DOHH2 (cell line): ENCODE data around the gene AQP11.

Source experiments
- H3F3A ChIP-seq: fragments of 200-600 bp; sonication (generic), shearing (Covaris generic); 2 replicates; pipeline ENCODE4 v1.6.0; 2016; ENCODE audit warnings: antibody characterized with exemption, mild to moderate bottlenecking; ENCODE audit not compliant: control insufficient read depth, insufficient read depth
- H3K27ac ChIP-seq: fragments of 200-600 bp; sonication (generic); 2 replicates; pipeline ENCODE4 v1.5.1; 2014; ENCODE audit warnings: low read depth, mild to moderate bottlenecking, low read length, moderate library complexity
- H3K27me3 ChIP-seq: fragments of 200-600 bp; sonication (generic); 2 replicates; pipeline ENCODE4 v1.6.1; 2014; ENCODE audit warnings: mild to moderate bottlenecking, low read length, mixed read lengths; ENCODE audit not compliant: control insufficient read depth
- H3K36me3 ChIP-seq: fragments of 200-600 bp; sonication (generic); 2 replicates; pipeline ENCODE4 v1.6.1; 2014; ENCODE audit warnings: mild to moderate bottlenecking, low read length, moderate library complexity, mixed read lengths; ENCODE audit not compliant: control insufficient read depth
- H3K4me1 ChIP-seq: fragments of 200-600 bp; sonication (generic); 2 replicates; pipeline ENCODE4 v1.6.1; 2014; ENCODE audit warnings: mild to moderate bottlenecking, low read length, mixed read lengths; ENCODE audit not compliant: control insufficient read depth
- H3K4me2 ChIP-seq: fragments of 200-600 bp; sonication (generic); 2 replicates; pipeline ENCODE4 v1.6.0; 2014; ENCODE audit warnings: mild to moderate bottlenecking, low read length, moderate library complexity
- H3K4me3 ChIP-seq: fragments of 200-600 bp; sonication (generic); 2 replicates; pipeline ENCODE4 v1.5.1; 2014; ENCODE audit warnings: mild to moderate bottlenecking, low read length, mixed read lengths
- H3K79me2 ChIP-seq: fragments of 200-600 bp; sonication (generic); 2 replicates; pipeline ENCODE4 v1.6.1; 2014; ENCODE audit warnings: mild to moderate bottlenecking, low read length, mixed read lengths; ENCODE audit not compliant: control insufficient read depth
- H3K9me2 ChIP-seq: fragments of 200-600 bp; sonication (generic); replicated peaks from 2 replicates; pipeline ENCODE4 v1.6.1; 2014; ENCODE audit warnings: mild to moderate bottlenecking, low read length, mixed read lengths; ENCODE audit not compliant: control insufficient read depth
- H3K9me3 ChIP-seq: fragments of 200-600 bp; sonication (generic); 2 replicates; pipeline ENCODE4 v1.6.1; 2014; ENCODE audit warnings: antibody characterized with exemption, low read length, mixed read lengths; ENCODE audit not compliant: control insufficient read depth, insufficient read depth
- H4K20me1 ChIP-seq: fragments of 200-600 bp; sonication (generic); 2 replicates; pipeline ENCODE4 v1.6.0; 2014; ENCODE audit warnings: low read depth, mild to moderate bottlenecking, antibody characterized with exemption, low read length, moderate library complexity; ENCODE audit not compliant: control insufficient read depth, insufficient read depth
- EZH2phosphoT487 ChIP-seq: fragments of 200-600 bp; sonication (generic); IDR thresholded peaks from 2 replicates; pipeline ENCODE4 v1.6.1; 2017; ENCODE audit warnings: borderline replicate concordance, mild to moderate bottlenecking, antibody characterized with exemption, low read length, moderate library complexity, mixed read lengths
- TF ChIP-seq, protein P1 (sequence below): fragments of 200-600 bp; sonication (generic); IDR thresholded peaks from one replicate; pipeline ENCODE4 v1.5.1; 2014; ENCODE audit warnings: antibody characterized with exemption, mild to moderate bottlenecking, low read depth, low read length; ENCODE audit not compliant: poor library complexity, severe bottlenecking

The AQP11 gene

DNA sequence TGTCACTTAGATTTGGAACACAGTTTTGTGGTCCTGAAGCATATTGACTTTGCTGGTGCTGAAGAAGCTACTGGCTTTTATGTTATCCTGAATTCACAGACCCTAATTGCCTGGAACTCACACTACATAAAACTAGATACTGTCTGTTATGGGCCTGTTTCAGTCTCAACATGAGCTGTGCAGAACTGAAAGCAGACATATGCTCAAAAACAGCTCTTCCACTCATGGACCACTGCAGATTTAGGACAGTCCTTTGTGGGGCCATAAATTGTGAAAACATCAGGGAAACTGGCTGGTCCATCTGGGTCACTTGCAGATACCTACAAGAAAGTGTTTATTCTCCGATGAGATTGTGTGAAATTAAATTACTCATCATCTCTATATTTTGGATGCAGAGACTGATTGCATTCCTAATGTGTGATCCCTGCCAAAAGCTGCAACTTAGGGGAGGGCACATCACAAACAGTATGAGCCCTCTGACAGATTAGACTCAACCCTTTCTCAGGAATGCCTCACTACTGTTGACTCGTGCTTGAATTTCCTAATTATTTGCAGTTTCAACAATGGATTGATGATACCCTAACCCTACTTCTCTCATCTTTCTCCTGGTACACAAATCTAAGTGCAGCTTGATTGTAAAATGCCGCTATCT is 58.0 kb downstream of the AQP11 start:
- TF ChIP-seq, protein P1, sequence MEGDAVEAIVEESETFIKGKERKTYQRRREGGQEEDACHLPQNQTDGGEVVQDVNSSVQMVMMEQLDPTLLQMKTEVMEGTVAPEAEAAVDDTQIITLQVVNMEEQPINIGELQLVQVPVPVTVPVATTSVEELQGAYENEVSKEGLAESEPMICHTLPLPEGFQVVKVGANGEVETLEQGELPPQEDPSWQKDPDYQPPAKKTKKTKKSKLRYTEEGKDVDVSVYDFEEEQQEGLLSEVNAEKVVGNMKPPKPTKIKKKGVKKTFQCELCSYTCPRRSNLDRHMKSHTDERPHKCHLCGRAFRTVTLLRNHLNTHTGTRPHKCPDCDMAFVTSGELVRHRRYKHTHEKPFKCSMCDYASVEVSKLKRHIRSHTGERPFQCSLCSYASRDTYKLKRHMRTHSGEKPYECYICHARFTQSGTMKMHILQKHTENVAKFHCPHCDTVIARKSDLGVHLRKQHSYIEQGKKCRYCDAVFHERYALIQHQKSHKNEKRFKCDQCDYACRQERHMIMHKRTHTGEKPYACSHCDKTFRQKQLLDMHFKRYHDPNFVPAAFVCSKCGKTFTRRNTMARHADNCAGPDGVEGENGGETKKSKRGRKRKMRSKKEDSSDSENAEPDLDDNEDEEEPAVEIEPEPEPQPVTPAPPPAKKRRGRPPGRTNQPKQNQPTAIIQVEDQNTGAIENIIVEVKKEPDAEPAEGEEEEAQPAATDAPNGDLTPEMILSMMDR: no peak
- TF ChIP-seq EZH2phosphoT487: no peak
- Histone ChIP-seq H3K4me1 (peaks cover 11% of the 10 kb centered on the region), H3K27ac (no peak overlapping the region), H3K9me2 (no peaks in the 10 kb centered on the region), H3K36me3 (no peaks in the 10 kb centered on the region), H3K9me3 (no peaks in the 10 kb centered on the region), H3K79me2 (no peaks in the 10 kb centered on the region), H3K4me3 (no peak overlapping the region), H3F3A (no peaks in the 10 kb centered on the region), H4K20me1 (no peaks in the 10 kb centered on the region), H3K4me2 (no peak overlapping the region), H3K27me3 (no peaks in the 10 kb centered on the region)

DNA sequence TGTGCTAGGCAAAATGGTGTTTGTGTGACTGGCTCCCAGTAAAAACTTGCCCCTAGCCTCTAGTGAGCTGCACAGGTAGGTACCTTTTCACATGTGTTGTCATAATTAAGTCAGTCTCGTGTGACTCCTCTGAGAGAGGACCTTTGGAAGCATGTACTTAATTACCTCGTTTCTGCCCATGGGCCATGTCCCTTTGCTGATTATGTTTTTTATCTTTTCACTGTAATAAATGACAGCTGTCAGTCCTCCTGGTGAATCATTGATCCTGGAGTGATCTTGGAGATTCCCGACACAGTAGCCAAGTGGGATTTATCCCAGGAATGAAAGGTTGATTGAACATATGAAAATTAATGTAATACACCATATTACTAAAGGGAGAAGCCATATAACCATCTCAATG is 60.4 kb downstream of the AQP11 start:
- Histone ChIP-seq H3K27me3 (no peaks in the 10 kb centered on the region), H3K9me3 (no peaks in the 10 kb centered on the region), H3K9me2 (no peaks in the 10 kb centered on the region), H3F3A (peaks cover 2% of the 10 kb centered on the region; the same call in 1 of the 2 replicates), H3K36me3 (no peaks in the 10 kb centered on the region), H3K4me1 (peaks cover 8% of the 10 kb centered on the region), H3K27ac (no peak overlapping the region), H3K4me3 (no peak overlapping the region), H3K79me2 (no peaks in the 10 kb centered on the region), H3K4me2 (no peak overlapping the region), H4K20me1 (no peaks in the 10 kb centered on the region)
- no peak for TF ChIP-seq EZH2phosphoT487
- TF ChIP-seq, protein P1: no peak

DNA sequence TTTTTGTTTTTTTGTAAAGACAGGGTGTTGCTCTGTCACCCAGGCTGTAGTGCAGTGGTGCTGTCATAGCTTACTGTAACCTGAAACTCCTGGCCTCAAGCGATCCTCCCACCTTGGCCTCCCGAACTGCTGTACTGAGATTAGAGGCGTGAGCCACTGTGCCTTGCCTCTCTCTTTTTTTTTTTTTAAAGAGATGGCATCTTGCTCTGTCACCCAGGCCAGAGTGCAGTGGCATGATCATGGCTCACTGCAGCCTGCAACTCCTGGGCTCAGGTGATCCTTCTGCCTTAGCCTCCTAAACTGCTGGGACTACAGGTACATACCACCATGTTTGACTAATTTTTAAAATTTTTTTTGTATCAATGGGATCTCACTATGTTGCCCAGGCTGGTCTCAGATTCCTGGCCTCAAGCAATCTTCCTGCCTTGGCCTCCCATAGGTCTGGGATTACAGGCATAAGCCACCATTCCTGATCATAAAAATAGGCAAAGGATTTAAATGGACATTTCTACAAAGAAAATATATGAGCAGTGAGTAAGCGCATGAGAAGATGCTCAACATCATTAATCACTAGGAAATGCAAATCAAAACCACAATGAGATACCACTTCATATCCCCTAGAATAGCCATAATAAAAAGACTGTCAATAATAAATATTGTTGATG is 65.1 kb downstream of the AQP11 start:
- TF ChIP-seq EZH2phosphoT487: no peak
- TF ChIP-seq, protein P1: no peak
- H3K79me2 ChIP-seq: no peaks in the 10 kb centered on the region
- no peak overlapping the region for H3K27ac ChIP-seq
- no peaks in the 10 kb centered on the region for H3K9me2 ChIP-seq
- H3F3A ChIP-seq: peaks cover 12% of the 10 kb centered on the region
- H3K27me3 ChIP-seq: no peaks in the 10 kb centered on the region
- H3K9me3 ChIP-seq: no peaks in the 10 kb centered on the region
- no peaks in the 10 kb centered on the region for H4K20me1 ChIP-seq
- no peak overlapping the region for H3K4me3 ChIP-seq
- H3K36me3 ChIP-seq: no peaks in the 10 kb centered on the region
- H3K4me2 ChIP-seq: peak overlapping the region; percentile 19
- H3K4me1 ChIP-seq: peaks cover 41% of the 10 kb centered on the region
